Measurements from ENCODE around the gene ZNF277.

ZNF277 gene

GRCh38 chr7:112307506-112307905, 101.0 kb downstream of the ZNF277 start:
- Histone ChIP-seq H3K9me3 (ENCODE audit: control insufficient read depth, insufficient read depth, low read depth, low read length) (no peaks in the 10 kb centered on the region), H3K27ac (ENCODE audit: extremely low read depth, low read depth, low read length) (no peak overlapping the region), H3K36me3 (ENCODE audit: control insufficient read depth in 2 of 2, insufficient read depth in 1 of 2, low read length in 2 of 2) (peaks cover 0 to 4% of the 10 kb centered on the region in 2 experiments; a peak in 2 of 3 replicates), H3K4me1 (ENCODE audit: control insufficient read depth, insufficient read depth, low read length) (no peaks in the 10 kb centered on the region), H3K4me3 (ENCODE audit: low read depth, low read length) (no peak overlapping the region)
- POLR2A ChIA-PET: no interaction called here
- TF ChIP-seq REST (tag by site-specific recombination; IDR thresholded peaks at IDR 0.05) (no peak), ZNF404 (tag by site-specific recombination; IDR thresholded peaks at IDR 0.05) (no peak), ZNF26 (tag by site-specific recombination; IDR thresholded peaks at IDR 0.05) (no peak), GLI2 (tag by site-specific recombination; IDR thresholded peaks at IDR 0.05; ENCODE audit: borderline replicate concordance, low read depth) (no peak), KLF1 (tag by site-specific recombination; IDR thresholded peaks at IDR 0.05) (no peak), SCRT1 (tag by site-specific recombination; IDR thresholded peaks at IDR 0.05; ENCODE audit: borderline replicate concordance) (no peak), ZNF16 (tag by site-specific recombination; IDR thresholded peaks at IDR 0.05; ENCODE audit: low read depth) (no peak), ZNF521 (tag by site-specific recombination; IDR thresholded peaks at IDR 0.05) (no peak), ZNF48 (tag by site-specific recombination; IDR thresholded peaks at IDR 0.05) (no peak), PRDM10 (tag by site-specific recombination; IDR thresholded peaks at IDR 0.05) (no peak), ZEB2 (tag by site-specific recombination; IDR thresholded peaks at IDR 0.05) (no peak), ZNF449 (tag by site-specific recombination; IDR thresholded peaks at IDR 0.05) (no peak), ZNF398 (tag by site-specific recombination; IDR thresholded peaks at IDR 0.05) (no peak), ZNF146 (tag by site-specific recombination; IDR thresholded peaks at IDR 0.05) (no peak), ZNF843 (tag by site-specific recombination; IDR thresholded peaks at IDR 0.05) (no peak), MEIS1 (CRISPR knock-in tag; IDR thresholded peaks at IDR 0.05; ENCODE audit: borderline replicate concordance) (no peak)
- CTCF ChIA-PET: interaction anchor here (0.6 kb wide), 1 partner anchor 93 kb away, joined by 4 read pairs; no protein-coding TSS in a partner anchor
